SK-N-SH (cell line): Measurements from ENCODE around the gene FIBP. TPM values are rescaled to one million over a fixed set of nuclear protein-coding genes. Genes with fewer than 3 reads are reported as not detected.

Experiments
- CTCF ChIA-PET: fragments of 300-600, 350-600 bp; formaldehyde crosslinking; extraction: SDS; loops from one replicate; lab custom pipeline; 2021; lab: Yijun Ruan, JAX
- POLR2A ChIA-PET: fragments of 350-600 bp; sonication (Branson Sonifier 250); formaldehyde crosslinking; extraction: SDS; loops from one replicate; lab custom pipeline; 2020; ENCODE audit warnings: antibody characterized with exemption, inconsistent platforms; lab: Yijun Ruan, JAX
- DNase-seq: peaks from one replicate; pipeline ENCODE4 v3.0.0; 2012
- H2AFZ ChIP-seq: fragments of 200-600 bp; sonication (generic); 2 replicates; pipeline ENCODE4 v1.8.1; 2016; ENCODE audit warnings: antibody characterized with exemption, mild to moderate bottlenecking, low read depth
- H3F3A ChIP-seq: fragments of 200-600 bp; sonication (generic); replicated peaks from 2 replicates; pipeline ENCODE3; 2016; ENCODE audit warnings: antibody characterized with exemption, mild to moderate bottlenecking; ENCODE audit not compliant: insufficient read depth
- H3K27ac ChIP-seq, 2 experiments: fragments of 200-500 bp in 1 of 2; fragments of 200-600 bp in 1 of 2; sonication (Bioruptor generic) in 1 of 2; sonication (generic), shearing (Covaris generic) in 1 of 2; 2 replicates each; pipeline versions ENCODE4 v1.5.1 to v1.6.1; 2014 to 2016; ENCODE audit warnings: low read depth in 2 of 2, inconsistent platforms in 1 of 2, low read length in 1 of 2, mild to moderate bottlenecking in 1 of 2, mixed read lengths in 1 of 2
- H3K27me3 ChIP-seq: fragments of 200-600 bp; sonication (generic), shearing (Covaris generic); 2 replicates; pipeline ENCODE4 v1.6.1; 2016; ENCODE audit warnings: mixed run types; ENCODE audit not compliant: insufficient read depth
- H3K36me3 ChIP-seq, 2 experiments: fragments of 200-500 bp in 1 of 2; fragments of 200-600 bp in 1 of 2; sonication (Bioruptor generic) in 1 of 2; sonication (generic) in 1 of 2; replicated peaks in 1 of 2; 2 replicates each; pipeline versions ENCODE3 to v1.5.1; 2014 to 2016; ENCODE audit warnings: low read length in 1 of 2, mild to moderate bottlenecking in 1 of 2; ENCODE audit not compliant: insufficient read depth in 2 of 2, control insufficient read depth in 1 of 2
- H3K4me1 ChIP-seq, 2 experiments: fragments of 200-500 bp in 1 of 2; fragments of 200-600 bp in 1 of 2; sonication (Bioruptor generic) in 1 of 2; sonication (generic), shearing (Covaris generic) in 1 of 2; 2 replicates each; pipeline versions ENCODE4 v1.5.1 to v1.6.1; 2014 to 2016; ENCODE audit warnings: low read depth in 1 of 2, low read length in 1 of 2, mixed run types in 1 of 2; ENCODE audit not compliant: insufficient read depth in 2 of 2, control insufficient read depth in 1 of 2
- H3K4me2 ChIP-seq: fragments of 200-600 bp; sonication (generic), shearing (Covaris generic); 2 replicates; pipeline ENCODE4 v1.6.1; 2017; ENCODE audit warnings: mixed run types
- H3K4me3 ChIP-seq, 2 experiments: fragments of 200-500 bp in 1 of 2; fragments of 200-600 bp in 1 of 2; sonication (Bioruptor generic) in 1 of 2; sonication (generic), shearing (Covaris generic) in 1 of 2; 2 replicates each; pipeline versions ENCODE4 v1.5.1 to v1.8.1; 2014 to 2016; ENCODE audit warnings: low read depth in 2 of 2, inconsistent platforms in 1 of 2, low read length in 1 of 2, mild to moderate bottlenecking in 1 of 2, mixed read lengths in 1 of 2, moderate library complexity in 1 of 2
- H3K79me2 ChIP-seq: fragments of 200-600 bp; sonication (generic); 2 replicates; pipeline ENCODE4 v1.8.1; 2017; ENCODE audit warnings: mild to moderate bottlenecking; ENCODE audit not compliant: insufficient read depth
- H3K9ac ChIP-seq: fragments of 200-600 bp; sonication (generic); 2 replicates; pipeline ENCODE4 v1.6.1; 2017; ENCODE audit warnings: mixed run types
- H3K9me2 ChIP-seq: fragments of 200-600 bp; sonication (generic); 2 replicates; pipeline ENCODE4 v1.6.1; 2017; ENCODE audit warnings: mixed run types
- H3K9me3 ChIP-seq: fragments of 200-600 bp; sonication (generic); 2 replicates; pipeline ENCODE4 v1.6.1; 2017; ENCODE audit warnings: mixed run types, mild to moderate bottlenecking, moderate library complexity
- H4K20me1 ChIP-seq: fragments of 200-600 bp; sonication (generic); 2 replicates; pipeline ENCODE4 v1.6.1; 2017; ENCODE audit warnings: mild to moderate bottlenecking, mixed run types; ENCODE audit not compliant: insufficient read depth
- CHD2 ChIP-seq: fragments of 150-350 bp; IDR thresholded peaks from 2 replicates; pipeline ENCODE4 v1.6.1; 2018; ENCODE audit warnings: low read length; ENCODE audit not compliant: partially characterized antibody
- CTCF ChIP-seq: fragments of 200-600 bp; sonication (generic); IDR thresholded peaks from 2 replicates; pipeline ENCODE4 v1.6.1; 2017; ENCODE audit warnings: antibody characterized with exemption, mild to moderate bottlenecking, moderate library complexity
- EP300 ChIP-seq, 2 experiments: IDR thresholded peaks; 2 replicates each; pipeline versions ENCODE4 v1.4.0 to v1.6.1; 2012; ENCODE audit warnings: borderline replicate concordance in 1 of 2, low read depth in 1 of 2, low read length in 1 of 2
- FOSL2 ChIP-seq: IDR thresholded peaks from 2 replicates; pipeline ENCODE4 v1.4.0; 2012; ENCODE audit warnings: low read depth, mild to moderate bottlenecking, moderate library complexity, borderline replicate concordance
- GABPA ChIP-seq: IDR thresholded peaks from 2 replicates; pipeline ENCODE4 v1.4.0; 2012; ENCODE audit warnings: low read depth, mild to moderate bottlenecking
- MAX ChIP-seq: IDR thresholded peaks from 2 replicates; pipeline ENCODE4 v1.4.0; 2012; ENCODE audit warnings: low read depth
- MXI1 ChIP-seq: IDR thresholded peaks from 2 replicates; pipeline ENCODE4 v1.6.1; 2012; ENCODE audit warnings: mild to moderate bottlenecking, low read depth, low read length, improper control_type of control experiment
- NRF1 ChIP-seq: IDR thresholded peaks from 2 replicates; pipeline ENCODE4 v1.6.1; 2012; ENCODE audit warnings: low read depth, mild to moderate bottlenecking, low read length
- POLR2AphosphoS5 ChIP-seq: IDR thresholded peaks from 2 replicates; pipeline ENCODE4 v1.6.1; 2012; ENCODE audit warnings: low read depth, low read length
- RCOR1 ChIP-seq: fragments of 150-350 bp; IDR thresholded peaks from 2 replicates; pipeline ENCODE4 v1.6.1; 2017; ENCODE audit warnings: antibody characterized with exemption, low read length
- REST ChIP-seq: IDR thresholded peaks from 2 replicates; pipeline ENCODE4 v1.6.1; 2012; ENCODE audit warnings: mild to moderate bottlenecking, low read depth, low read length, moderate library complexity
- SIN3A ChIP-seq: IDR thresholded peaks from 2 replicates; pipeline ENCODE4 v1.6.1; 2012; ENCODE audit warnings: low read depth, mild to moderate bottlenecking, low read length, moderate library complexity, borderline replicate concordance
- TAF1 ChIP-seq: IDR thresholded peaks from 2 replicates; pipeline ENCODE4 v1.6.1; 2012; ENCODE audit warnings: low read depth, mild to moderate bottlenecking, low read length, moderate library complexity, borderline replicate concordance
- TEAD4 ChIP-seq: IDR thresholded peaks from 2 replicates; pipeline ENCODE4 v1.4.0; 2012; ENCODE audit warnings: mild to moderate bottlenecking, borderline replicate concordance; ENCODE audit not compliant: insufficient read depth
- USF1 ChIP-seq: IDR thresholded peaks from 2 replicates; pipeline ENCODE4 v1.4.0; 2012; ENCODE audit warnings: low read depth, borderline replicate concordance
- WGBS: methylation state at CpG from one replicate; pipeline ENCODE4 v1.1.6; 2017; ENCODE audit warnings: low lambda C conversion rate; 5-methylcytosine and 5-hydroxymethylcytosine counted together
- polyA plus RNA-seq, 3 experiments: library from polyadenylated mRNA; depleted of rRNA; stranded (reverse); fragments of >200 nt; gene quantifications; 2 replicates each; pipeline ENCODE4 v1.2.3, GENCODE V29; 2012

Gene FIBP
- polyA plus RNA-seq, 1 of the 3 experiments (the other 2 are of a cell fraction), result 190 TPM

- no peaks in the 10 kb centered on the region for H3K9me3 ChIP-seq
- CTCF ChIA-PET, result interaction anchor here (0.9 to 18.4 kb wide), 12 partner anchors 13 to 146 kb away, joined by 3 to 374 read pairs (median 5); partner anchors contain the start of genes BANF1, CCDC85B, CTSW and EFEMP2
- H3K27me3 ChIP-seq, result no peaks in the 10 kb centered on the region
- peak overlapping the region; percentile 99 for H3K4me2 ChIP-seq
- peaks cover 10 to 33% of the 10 kb centered on the region in 2 experiments for H3K4me1 ChIP-seq
- H4K20me1 ChIP-seq, result peaks cover 39% of the 10 kb centered on the region
- TF ChIP-seq USF1 (no peak), MXI1 (0 out of 2 replicates have a peak, but pooled peaks have one; percentile 0)
- peaks cover 39 to 52% of the 10 kb centered on the region in 2 experiments for H3K36me3 ChIP-seq
- WGBS, result under 1% methylated on average over 10 of the region's 10 CpGs
- no peak for DNase-seq
- H2AFZ ChIP-seq, result peak overlapping the region; percentile 69
- peak overlapping the region; percentile 70 for H3K9ac ChIP-seq
- peak overlapping the region; percentile 97 to 99 for H3K4me3 ChIP-seq
- H3F3A ChIP-seq, result peaks cover 51% of the 10 kb centered on the region
- POLR2A ChIA-PET, result interaction anchor here (0.6 to 5.0 kb wide), 10 partner anchors 12 to 244 kb away, joined by 3 to 59 read pairs (median 6); partner anchors contain the start of genes CCDC85B, FIBP, KAT5 and PCNX3
- H3K79me2 ChIP-seq, result peaks cover 74% of the 10 kb centered on the region
- no peaks in the 10 kb centered on the region for H3K9me2 ChIP-seq
- H3K27ac ChIP-seq, result peak overlapping the region; percentile 93
Observed at GRCh38 chr11:65858681-65859087, 29.6 kb downstream of the FIBP start.

- peak within 1 kb of the TSS; percentile 99 for H3K4me2 ChIP-seq
- ChIA-PET CTCF (interaction anchor here (1.1 to 18.4 kb wide), 8 partner anchors 13 to 146 kb away, joined by 3 to 374 read pairs (median 8); partner anchors contain the start of genes CCDC85B, CTSW, EFEMP2 and FIBP), POLR2A (interaction anchor here (0.6 to 5.0 kb wide), 7 partner anchors 12 to 243 kb away, joined by 3 to 59 read pairs (median 6); partner anchors contain the start of genes CCDC85B, FIBP, PCNX3 and RNASEH2C)
- peak within 1 kb of the TSS; percentile 92 for H3K9ac ChIP-seq
- DNase-seq, result peak; percentile 89
- no peaks in the 10 kb centered on the region for H3K9me2 ChIP-seq
- peaks cover 55% of the 10 kb centered on the region for H3F3A ChIP-seq
- H4K20me1 ChIP-seq, result peaks cover 45% of the 10 kb centered on the region
- WGBS, result 2% methylated on average over 22 of the region's 92 CpGs
- peak within 1 kb of the TSS; percentile 69 for H2AFZ ChIP-seq
- H3K4me1 ChIP-seq, result peaks cover 10 to 33% of the 10 kb centered on the region in 2 experiments
- H3K4me3 ChIP-seq, result peak within 1 kb of the TSS; percentile 97 to 99
- H3K9me3 ChIP-seq, result no peaks in the 10 kb centered on the region
- H3K79me2 ChIP-seq, result peaks cover 71% of the 10 kb centered on the region
- peak within 1 kb of the TSS; percentile 93 to 97 for H3K27ac ChIP-seq
- H3K27me3 ChIP-seq, result no peaks in the 10 kb centered on the region
- H3K36me3 ChIP-seq, result peaks cover 43 to 52% of the 10 kb centered on the region in 2 experiments
- no peak for TF ChIP-seq RCOR1
- peak; percentile 47 for TF ChIP-seq MXI1
- peak; percentile 50; the same call in 1 of the 2 replicates for TF ChIP-seq MAX
- TF ChIP-seq EP300 (IDR thresholded peaks at IDR 0.05; ENCODE audit: borderline replicate concordance in 1 of 2, low read depth in 1 of 2, low read length in 1 of 2), result peak in 1 of 2 experiments; percentile 20; a peak in 1 of 4 replicates
- peak; percentile 99 for TF ChIP-seq POLR2AphosphoS5
- 0 out of 2 replicates have a peak, but pooled peaks have one; percentile 14 for TF ChIP-seq TEAD4
- TF ChIP-seq SIN3A, result peak; percentile 68; the same call in 1 of the 2 replicates
- TF ChIP-seq GABPA, result peak; percentile 94
- TF ChIP-seq USF1, result 0 out of 2 replicates have a peak, but pooled peaks have one; percentile 16
- TF ChIP-seq NRF1, result peak; percentile 50
- TF ChIP-seq TAF1, result peak; percentile 98
- no peak; the same call in 1 of the 2 replicates for TF ChIP-seq FOSL2
- peak; percentile 40 for TF ChIP-seq CHD2
- TF ChIP-seq CTCF, result no peak
- TF ChIP-seq REST, result peak; percentile 74; the same call in 1 of the 2 replicates
Observed at GRCh38 chr11:65857853-65858680, 30.2 kb downstream of the FIBP start, which contains the start of gene CFL1. CFL1 (minus strand) TSS chr11:65858180; CDS start chr11:65858099, 81 bp downstream.
